SW 1271 (cell line): ENCODE results near the gene ZSCAN5A.
A peak's percentile ranks its signal among the peaks of the same experiment; 100 is the strongest.
"Not testable (repeated sequence)": the region's sequence is repeated elsewhere in the genome, so short reads cannot be mapped to it uniquely, and the experiment has no call there.

Experiments
- DNase-seq, 2 experiments: peaks; one replicate each; lab custom pipeline; 2025; lab: John Stamatoyannopoulos, UW

Gene ZSCAN5A

GRCh38 chr19:56314381-56315076, at the start of gene ZSCAN5A:
Gene ZSCAN5A, minus strand, starts transcription at chr19:56314839. Its CDS starts 89,793 bp downstream, at chr19:56225046.
- DNase-seq = peak; percentile 67 to 94

- DNase-seq = no peak
These were observed 46.2 kb upstream of the ZSCAN5A start for GRCh38 chr19:56360841-56361240.

GRCh38 chr19:56356944-56357343, 42.3 kb upstream of the ZSCAN5A start:
- no peak for DNase-seq

- DNase-seq = no peak
These were observed 40.9 kb upstream of the ZSCAN5A start for GRCh38 chr19:56355517-56355916.

GRCh38 chr19:56351208-56351607, 36.6 kb upstream of the ZSCAN5A start:
- no peak for DNase-seq

GRCh38 chr19:56350416-56351045, 35.9 kb upstream of the ZSCAN5A start:
- peak in 1 of 2 experiments; percentile 25 for DNase-seq

- DNase-seq = no peak
These were observed 33.7 kb upstream of the ZSCAN5A start for GRCh38 chr19:56348289-56348877.

GRCh38 chr19:56347163-56347778, 32.6 kb upstream of the ZSCAN5A start:
- no peak for DNase-seq

GRCh38 chr19:56341948-56342347, 27.3 kb upstream of the ZSCAN5A start:
- no peak for DNase-seq

- DNase-seq = not testable (repeated sequence)
These were observed 24.4 kb upstream of the ZSCAN5A start for GRCh38 chr19:56339031-56339430.

GRCh38 chr19:56337077-56337476, 22.4 kb upstream of the ZSCAN5A start:
- DNase-seq = not testable (repeated sequence)

GRCh38 chr19:56335371-56335770, 20.7 kb upstream of the ZSCAN5A start:
- DNase-seq = not testable (repeated sequence)

- peak in 1 of 2 experiments; percentile 19 for DNase-seq
These were observed 18.9 kb upstream of the ZSCAN5A start for GRCh38 chr19:56333506-56333905.

- no peak for DNase-seq
These were observed 18.1 kb upstream of the ZSCAN5A start for GRCh38 chr19:56332695-56333094.

GRCh38 chr19:56324436-56324835, 9.8 kb upstream of the ZSCAN5A start:
- DNase-seq = no peak

GRCh38 chr19:56321989-56322440, 7.4 kb upstream of the ZSCAN5A start:
- DNase-seq = no peak

GRCh38 chr19:56321254-56321988, 6.8 kb upstream of the ZSCAN5A start:
- no peak for DNase-seq

GRCh38 chr19:56319991-56320390, 5.4 kb upstream of the ZSCAN5A start:
- DNase-seq = no peak

- no peak for DNase-seq
These were observed 3.1 kb upstream of the ZSCAN5A start for GRCh38 chr19:56317749-56318148.

GRCh38 chr19:56316728-56317127, 2.1 kb upstream of the ZSCAN5A start:
- no peak for DNase-seq

- DNase-seq = peak; percentile 82 to 94
These were observed 614 bp upstream of the ZSCAN5A start for GRCh38 chr19:56315077-56315828.
